Pancreas (tissue), 10 donors: ENCODE results near the gene TTC22. TPM values are rescaled to one million over a fixed set of nuclear protein-coding genes. Genes with fewer than 3 reads are reported as not detected.

Experiments used
- ATAC-seq, 4 donors: fragments of 200-7000 bp; cut with Tn5 transposase; one replicate each; pipeline versions ENCODE4 v1.8.0 to v1.9.1; 2020; ENCODE audit warnings: mild to moderate bottlenecking in 4 of 4, moderate library complexity in 4 of 4
- DNase-seq, 6 donors: peaks; one replicate each; pipeline ENCODE4 v3.0.0-alpha.2; 2020
- FAIRE-seq: peaks from 2 replicates; lab custom pipeline; 2012; peaks lifted over from hg19 to GRCh38; lab: Jason Lieb, UNC
- H3K27ac ChIP-seq, 4 donors: fragments of 200-600 bp; sonication (generic); 1 replicate in 3 of 4; 2 replicates in 1 of 4; pipeline versions ENCODE4 v1.5.0 to v1.8.0; 2020
- H3K27me3 ChIP-seq, 4 donors: fragments of 200-600 bp; one replicate each; pipeline ENCODE4 v1.8.0; 2021
- H3K36me3 ChIP-seq, 3 donors: fragments of 200-600 bp; sonication (generic) in 1 of 3; one replicate each; pipeline versions ENCODE4 v1.5.0 to v1.8.0; 2020 to 2021
- H3K4me1 ChIP-seq, 3 donors: fragments of 200-600 bp; one replicate each; pipeline ENCODE4 v1.8.0; 2021
- H3K4me3 ChIP-seq, 4 donors: fragments of 200-600 bp; sonication (generic) in 2 of 4; one replicate each; pipeline versions ENCODE4 v1.5.0 to v1.8.0; 2020 to 2021
- H3K9me3 ChIP-seq, 4 donors: fragments of 200-600 bp; one replicate each; pipeline ENCODE4 v1.8.0; 2021
- WGBS, 2 donors: extraction: QIAGEN DNeasy Blood & Tissue Kit; methylation state at CpG; one replicate each; pipeline ENCODE4 v1.1.7; 2013; 5-methylcytosine and 5-hydroxymethylcytosine counted together
- intact Hi-C, 3 donors: fragments of 100-400 bp; cut with DNase I; formaldehyde crosslinking; loops; one replicate each; pipeline versions ENCODE4 v1.11.1 to v1.14.2; 2022
- polyA plus RNA-seq, 2 donors: library from polyadenylated mRNA; stranded (reverse); fragments of 200-250 nt; gene quantifications; one replicate each; pipeline ENCODE4 v1.2.3, GENCODE V29; 2013
- total RNA-seq, 6 donors: library from RNA; stranded (reverse); fragmentation: NEBNext Ultra II Directional in 4 of 6; extraction: Animal tissue kit (Norgen Biotek cat#: 25700) in 4 of 6; gene quantifications; one replicate each; pipeline versions ENCODE4 v1.2.1 to v1.2.4, GENCODE V29; 2021 to 2023
- TF ChIP-seq, protein P1 (sequence below), 4 donors: fragments of 200-600 bp; sonication (generic) in 3 of 4; IDR thresholded peaks; one replicate each; pipeline versions ENCODE4 v1.5.0 to v1.8.0; 2021; ENCODE audit warnings: antibody characterized with exemption in 4 of 4
- donor health status: healthy with polysubstance abuse.
- donor health status: DM: no; HTN: no; CAD: no; lungs with moderate emphysema.
- donor health status: DM: no; HTN: no; CAD: no.
- donor health status: control.
- donor health status: control.
- donor health status: Bipolar disorder and iron deficiency.
- donor health status: DM: yes; HTN: yes; CAD: no.
- donor health status: DM: no; HTN: no; CAD: no.
- donor health status: DM: no; HTN: no; CAD: no.
- donor health status: DM: yes; HTN: yes; CAD: no.

TTC22 gene
- total and polyA plus RNA-seq, 8 donors, result 6.1 to 10.6 (median 7.1) TPM

DNA sequence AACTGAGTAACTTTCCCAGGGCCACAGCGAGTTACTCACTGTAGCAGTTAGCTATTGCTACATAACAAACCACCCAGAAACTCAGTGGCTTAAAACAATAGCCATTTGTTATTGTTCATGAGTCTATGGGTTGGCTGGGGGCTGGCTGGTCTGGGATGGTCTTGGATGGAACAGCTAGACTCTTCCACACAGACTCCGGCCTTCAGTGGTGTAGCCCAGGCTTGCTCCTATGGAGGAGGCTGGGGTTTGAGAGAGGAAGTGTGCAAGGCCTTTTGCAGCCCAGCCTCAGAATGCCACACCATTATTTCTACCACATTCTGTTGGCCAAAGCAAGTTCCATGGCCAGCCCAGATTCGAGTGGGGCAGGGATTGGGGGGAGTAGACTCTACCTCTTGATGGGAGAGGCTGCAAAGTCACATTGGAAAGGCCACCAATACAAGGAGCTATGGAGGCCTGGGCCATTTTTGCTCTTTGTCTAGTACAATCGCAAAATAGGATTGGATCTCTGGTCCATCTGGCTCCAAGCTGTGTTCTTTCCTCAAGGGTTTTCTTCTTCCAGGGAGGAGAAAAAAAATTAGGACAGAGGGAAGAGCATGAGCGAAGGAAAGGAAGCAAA is 37.5 kb upstream of the TTC22 start:
- intact Hi-C loops, result no loop called here

DNA sequence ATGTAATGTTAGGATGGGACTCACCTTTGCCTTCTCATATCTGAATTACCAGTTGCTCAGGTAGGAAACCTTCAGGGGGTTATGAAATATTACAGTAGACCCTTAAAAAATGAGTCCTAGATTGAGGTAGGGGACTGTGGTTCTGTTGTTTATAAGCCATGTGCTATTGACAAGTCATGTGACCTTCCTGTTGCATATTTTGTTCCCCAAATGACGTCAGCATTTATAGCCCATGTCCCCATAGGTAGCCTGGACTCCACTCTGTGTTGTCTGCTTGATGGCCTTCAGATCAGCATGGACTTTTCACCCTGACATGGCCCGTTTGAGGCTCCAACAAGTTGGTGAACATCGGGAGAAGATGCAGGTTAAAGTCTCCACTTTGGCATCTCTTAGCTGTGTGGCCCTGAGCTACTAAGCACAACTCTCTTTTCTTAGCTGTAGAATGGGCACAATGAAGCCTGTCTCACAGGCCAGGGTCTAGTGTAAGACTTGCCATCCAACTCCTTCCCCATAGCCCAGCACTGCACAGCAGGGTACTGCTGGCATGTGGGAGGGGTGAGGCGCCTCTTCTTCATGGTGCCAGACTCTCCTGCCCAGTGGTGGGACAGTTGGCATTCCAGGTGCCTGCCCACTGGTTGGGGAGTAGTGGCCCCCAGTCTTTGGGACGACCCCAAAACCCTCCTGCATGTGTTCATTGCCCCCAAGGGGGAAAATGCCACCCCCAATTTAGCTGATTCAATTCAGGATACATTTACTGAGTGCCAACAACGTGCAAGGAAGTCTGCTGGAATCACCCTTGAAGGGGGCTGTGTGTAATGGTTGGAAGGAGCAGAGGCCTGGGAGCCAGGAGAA is 36.1 kb upstream of the TTC22 start:
- intact Hi-C loops, result no loop called here
- DNase-seq, result no peak
- FAIRE-seq, result no peak
- Histone ChIP-seq H3K9me3 (no peaks in the 10 kb centered on the region), H3K4me1 (no peaks in the 10 kb centered on the region), H3K36me3 (no peaks in the 10 kb centered on the region), H3K4me3 (no peak overlapping the region), H3K27ac (no peak overlapping the region), H3K27me3 (no peaks in the 10 kb centered on the region)
- WGBS, 2 donors, result 77 to 80% methylated on average over 6 of the region's 6 CpGs
- no peak for ATAC-seq
- TF ChIP-seq, protein P1, sequence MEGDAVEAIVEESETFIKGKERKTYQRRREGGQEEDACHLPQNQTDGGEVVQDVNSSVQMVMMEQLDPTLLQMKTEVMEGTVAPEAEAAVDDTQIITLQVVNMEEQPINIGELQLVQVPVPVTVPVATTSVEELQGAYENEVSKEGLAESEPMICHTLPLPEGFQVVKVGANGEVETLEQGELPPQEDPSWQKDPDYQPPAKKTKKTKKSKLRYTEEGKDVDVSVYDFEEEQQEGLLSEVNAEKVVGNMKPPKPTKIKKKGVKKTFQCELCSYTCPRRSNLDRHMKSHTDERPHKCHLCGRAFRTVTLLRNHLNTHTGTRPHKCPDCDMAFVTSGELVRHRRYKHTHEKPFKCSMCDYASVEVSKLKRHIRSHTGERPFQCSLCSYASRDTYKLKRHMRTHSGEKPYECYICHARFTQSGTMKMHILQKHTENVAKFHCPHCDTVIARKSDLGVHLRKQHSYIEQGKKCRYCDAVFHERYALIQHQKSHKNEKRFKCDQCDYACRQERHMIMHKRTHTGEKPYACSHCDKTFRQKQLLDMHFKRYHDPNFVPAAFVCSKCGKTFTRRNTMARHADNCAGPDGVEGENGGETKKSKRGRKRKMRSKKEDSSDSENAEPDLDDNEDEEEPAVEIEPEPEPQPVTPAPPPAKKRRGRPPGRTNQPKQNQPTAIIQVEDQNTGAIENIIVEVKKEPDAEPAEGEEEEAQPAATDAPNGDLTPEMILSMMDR (IDR thresholded peaks at IDR 0.05), result no peak

More for the DNA sequence above, 37.5 kb upstream of the TTC22 start:
- 87 to 95% methylated on average over 5 of the region's 5 CpGs for WGBS, 2 donors
- no peak overlapping the region for H3K4me3 ChIP-seq
- ATAC-seq, result no peak
- no peak for DNase-seq
- no peak overlapping the region for H3K27ac ChIP-seq
- no peaks in the 10 kb centered on the region for H3K9me3 ChIP-seq
- no peaks in the 10 kb centered on the region for H3K36me3 ChIP-seq
- no peak for FAIRE-seq
- no peaks in the 10 kb centered on the region for H3K4me1 ChIP-seq
- TF ChIP-seq, protein P1 (IDR thresholded peaks at IDR 0.05), result no peak
- H3K27me3 ChIP-seq, result no peaks in the 10 kb centered on the region

DNA sequence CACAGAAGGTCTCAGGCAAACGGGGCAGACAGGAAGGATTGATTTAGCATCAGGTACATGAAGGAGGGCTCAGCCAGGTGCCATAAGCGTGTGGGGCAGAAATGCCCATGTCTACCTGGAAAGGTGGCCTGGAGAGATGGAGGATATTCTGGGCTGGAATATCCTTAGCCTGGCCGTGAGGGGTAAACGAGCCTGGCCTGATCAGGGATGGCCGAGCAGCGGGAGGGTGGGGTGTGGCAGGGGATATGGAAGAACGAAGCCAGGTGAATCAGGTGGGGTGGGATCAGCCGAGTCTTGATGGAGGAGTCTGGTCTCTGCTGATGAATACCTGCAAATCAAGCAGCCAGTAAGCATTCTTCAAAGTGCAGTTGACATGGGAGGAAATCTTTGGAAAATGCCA is 35.5 kb upstream of the TTC22 start:
- 84 to 88% methylated on average over 8 of the region's 8 CpGs for WGBS, 2 donors
- no peaks in the 10 kb centered on the region for H3K27me3 ChIP-seq
- no peaks in the 10 kb centered on the region for H3K9me3 ChIP-seq
- intact Hi-C loops, result no loop called here
- DNase-seq (no peak), ATAC-seq (no peak), FAIRE-seq (no peak)
- H3K4me1 ChIP-seq, result no peaks in the 10 kb centered on the region
- H3K4me3 ChIP-seq, result no peak overlapping the region
- TF ChIP-seq, protein P1 (IDR thresholded peaks at IDR 0.05), result no peak
- no peaks in the 10 kb centered on the region for H3K36me3 ChIP-seq
- H3K27ac ChIP-seq, result no peak overlapping the region

DNA sequence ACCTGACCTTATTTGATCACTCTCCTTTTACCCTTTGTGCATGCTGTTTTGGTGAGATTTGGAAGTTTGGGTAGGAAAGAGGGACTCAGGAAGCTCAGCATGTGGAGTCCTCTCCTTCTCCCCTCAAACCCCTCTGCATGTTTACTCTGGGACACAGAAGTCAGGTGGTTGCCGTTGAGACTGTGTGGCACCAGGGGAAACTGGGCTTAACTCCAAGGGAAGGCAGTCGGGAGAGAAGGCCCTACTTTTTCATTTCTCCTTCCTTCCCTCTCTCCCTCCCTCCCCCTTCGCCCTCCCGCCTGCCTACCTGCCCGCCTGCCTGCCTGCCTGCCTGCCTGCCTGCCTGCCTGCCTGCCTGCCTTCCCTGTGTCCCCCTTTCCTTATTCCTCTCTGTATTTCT is 34.8 kb upstream of the TTC22 start:
- TF ChIP-seq, protein P1 (IDR thresholded peaks at IDR 0.05), result no peak
- 49 to 51% methylated on average over 4 of the region's 5 CpGs for WGBS, 2 donors
- no peak for FAIRE-seq
- no peaks in the 10 kb centered on the region for H3K27me3 ChIP-seq
- H3K4me1 ChIP-seq, result no peaks in the 10 kb centered on the region
- peak in 1 of 4 donors; percentile 26 for ATAC-seq
- H3K9me3 ChIP-seq, result no peaks in the 10 kb centered on the region
- H3K27ac ChIP-seq, result no peak overlapping the region
- H3K4me3 ChIP-seq, result no peak overlapping the region
- H3K36me3 ChIP-seq, result no peaks in the 10 kb centered on the region
- no peak for DNase-seq
- intact Hi-C loops, result no loop called here
